ENCODE measurements around the gene KCNE2.
"Not testable (repeated sequence)": the region's sequence is repeated elsewhere in the genome, so short reads cannot be mapped to it uniquely, and the experiment has no call there.

KCNE2 gene

DNA sequence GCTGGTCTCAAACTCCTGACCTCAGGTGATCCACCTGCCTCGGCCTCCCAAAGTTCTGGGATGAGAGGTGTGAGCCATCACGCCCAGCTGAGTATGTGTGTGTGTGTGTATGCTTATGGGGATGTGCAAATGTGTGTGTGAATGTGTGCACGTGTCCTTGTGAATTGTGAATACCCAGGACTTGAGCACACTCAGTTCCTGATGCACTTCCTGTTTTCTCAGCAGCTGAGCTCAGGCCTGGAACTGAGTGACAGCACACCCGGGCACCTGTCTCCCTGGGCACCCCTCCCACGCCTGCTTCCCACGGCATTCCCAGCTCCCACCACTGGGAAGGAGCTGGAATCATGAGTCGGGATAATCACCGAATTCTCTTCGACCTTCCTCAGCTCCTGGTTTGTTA, 43.5 kb downstream of the KCNE2 start:
- not testable (repeated sequence) for DNase-seq (ENCODE audit: low spot score)

DNA sequence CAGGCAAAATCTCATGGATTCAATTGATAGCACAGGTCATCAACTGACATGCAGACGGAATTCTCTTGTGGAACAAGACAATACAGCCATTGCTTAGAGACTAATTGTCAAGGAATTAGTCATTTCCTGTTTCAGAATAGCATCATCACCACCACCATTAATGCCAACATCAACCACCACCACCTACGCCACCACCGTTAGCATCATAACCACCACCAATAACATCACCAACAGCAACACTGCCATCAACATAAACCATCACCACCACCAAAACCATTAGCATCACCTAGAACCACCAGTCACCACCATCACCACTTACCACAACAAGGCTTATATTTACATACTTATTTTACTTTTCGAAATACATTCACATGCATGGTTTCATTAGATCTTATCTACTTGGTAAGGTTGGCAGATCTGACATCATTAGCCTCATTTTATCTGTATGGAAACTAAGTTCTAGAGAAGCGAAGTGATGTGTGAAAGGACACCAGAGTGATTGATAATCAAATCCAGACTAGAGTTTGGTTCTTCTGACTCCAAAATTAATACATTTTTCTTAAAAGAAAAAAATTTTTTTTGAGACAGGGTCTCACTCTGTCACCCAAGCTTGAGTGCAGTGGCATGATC, 53.8 kb downstream of the KCNE2 start:
- not testable (repeated sequence) for DNase-seq (ENCODE audit: low spot score)
